Calu3 (cell line): ENCODE measurements around the gene SLC25A34. TPM values are rescaled to one million over a fixed set of nuclear protein-coding genes. Genes with fewer than 3 reads are reported as not detected.

Experiments used
- Bru-seq: library from RNA; stranded (reverse); fragments of 400-500 nt; gene quantifications from one replicate; lab custom pipeline; 2021; lab: Mats Ljungman, UMichigan
- BruChase-seq, 2 experiments: library from RNA; stranded (reverse); fragments of 400-500 nt; gene quantifications; one replicate each; lab custom pipeline; 2021; lab: Mats Ljungman, UMichigan
- BruUV-seq: library from RNA; stranded (reverse); fragments of 400-500 nt; replicated peaks from 2 replicates; lab custom pipeline; 2021; lab: Mats Ljungman, UMichigan
- CTCF ChIA-PET: fragments of 300-600 bp; sonication (Branson Sonifier 250); formaldehyde crosslinking; loops from one replicate; lab custom pipeline; 2022; ENCODE audit warnings: antibody characterized with exemption; lab: Charles Lee
- DNase-seq: peaks from one replicate; pipeline ENCODE4 v3.0.0; 2022
- H3K27ac Mint-ChIP-seq: one replicate; pipeline ENCODE4 v1.8.0; 2022; ENCODE audit warnings: mixed read lengths; ENCODE audit not compliant: unreplicated experiment
- H3K27me3 Mint-ChIP-seq: one replicate; pipeline ENCODE4 v1.8.0; 2022; ENCODE audit warnings: mixed read lengths; ENCODE audit not compliant: unreplicated experiment
- H3K36me3 Mint-ChIP-seq: one replicate; pipeline ENCODE4 v1.8.0; 2022; ENCODE audit warnings: mild to moderate bottlenecking, moderate library complexity, mixed read lengths; ENCODE audit not compliant: insufficient read depth, unreplicated experiment
- H3K4me1 Mint-ChIP-seq: one replicate; pipeline ENCODE4 v1.8.0; 2022; ENCODE audit warnings: mild to moderate bottlenecking, low read depth, mixed read lengths; ENCODE audit not compliant: unreplicated experiment
- H3K4me3 Mint-ChIP-seq: one replicate; pipeline ENCODE4 v1.8.0; 2022; ENCODE audit warnings: mild to moderate bottlenecking, low read depth, moderate library complexity, mixed read lengths; ENCODE audit not compliant: unreplicated experiment
- H3K9me3 Mint-ChIP-seq: one replicate; pipeline ENCODE4 v1.8.0; 2022; ENCODE audit warnings: low read depth, mixed read lengths; ENCODE audit not compliant: unreplicated experiment
- intact Hi-C: fragments of 100-400 bp; cut with micrococcal nuclease; formaldehyde crosslinking; loops from one replicate; pipeline ENCODE4 v1.10.0; 2022; ENCODE audit not compliant: unreplicated experiment
- long read RNA-seq: library from polyadenylated mRNA; stranded (forward); transcript quantifications from one replicate; pipeline ENCODE4 v2.0.0, GENCODE V29; 2022
- total RNA-seq: library from RNA; stranded (reverse); gene quantifications from 2 replicates; pipeline ENCODE4 v1.2.3, GENCODE V29; 2022
- TF ChIP-seq, protein P1 (sequence below): fragments of 200-600 bp; IDR thresholded peaks from one replicate; pipeline ENCODE4 v1.8.0; 2022; ENCODE audit warnings: antibody characterized with exemption; ENCODE audit not compliant: unreplicated experiment

SLC25A34 gene
- total RNA-seq (0.68 and 1.2 TPM in 2 replicates), Bru-seq, nascent RNA (percentile 27 among the genes with signal in this experiment), BruChase-seq, experiment 1, labeled RNA remaining after a 6-hour chase (percentile 37 among the genes with signal in this experiment), BruChase-seq, experiment 2, labeled RNA remaining after a 2-hour chase (percentile 31 among the genes with signal in this experiment)
- long read RNA-seq = 0 reads

DNA sequence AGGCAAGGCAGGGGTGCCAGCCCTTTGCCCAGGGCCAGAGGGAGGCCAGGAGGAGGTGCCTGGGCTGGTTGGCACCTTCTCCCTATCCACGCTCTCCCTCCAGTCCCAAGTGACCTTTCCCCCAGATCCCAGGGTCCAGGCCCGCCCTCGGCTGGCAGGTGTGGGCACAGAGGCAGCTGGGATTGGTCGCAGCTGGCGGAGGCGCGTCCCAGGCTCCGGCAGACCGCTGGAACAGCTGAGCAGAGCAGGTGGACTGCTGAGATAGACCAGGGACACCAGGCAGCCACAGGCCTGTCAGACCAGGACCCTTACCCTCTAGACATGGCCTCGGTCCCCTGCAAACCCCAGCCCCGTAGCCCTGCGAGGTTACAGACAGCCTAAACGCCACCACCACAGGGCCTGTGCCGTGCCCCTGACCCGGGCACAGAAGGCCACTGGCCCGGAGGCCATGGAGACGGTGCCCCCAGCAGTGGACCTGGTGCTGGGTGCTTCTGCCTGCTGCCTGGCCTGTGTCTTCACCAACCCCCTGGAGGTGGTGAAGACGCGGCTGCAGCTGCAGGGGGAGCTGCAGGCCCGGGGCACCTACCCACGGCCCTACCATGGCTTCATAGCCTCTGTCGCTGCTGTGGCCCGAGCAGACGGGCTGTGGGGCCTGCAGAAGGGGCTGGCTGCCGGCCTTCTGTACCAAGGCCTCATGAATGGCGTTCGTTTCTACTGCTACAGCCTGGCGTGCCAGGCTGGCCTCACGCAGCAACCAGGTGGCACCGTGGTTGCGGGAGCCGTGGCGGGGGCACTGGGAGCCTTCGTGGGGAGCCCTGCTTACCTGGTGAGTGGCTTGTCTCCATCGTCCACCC, at the start of gene SLC25A34:
Gene SLC25A34 (plus strand): TSS at position 221 of the 854 bp plus-strand sequence. CDS start 228 bp downstream, at position 449.
- intact Hi-C loops = no loop called here
- no peaks in the 10 kb centered on the region for H3K27me3 Mint-ChIP-seq
- BruUV-seq = no TSS peak
- H3K36me3 Mint-ChIP-seq = peaks cover 9% of the 10 kb centered on the region
- no peak within 1 kb of the TSS for H3K4me3 Mint-ChIP-seq
- H3K4me1 Mint-ChIP-seq = peaks cover 4% of the 10 kb centered on the region
- no peak within 1 kb of the TSS for H3K27ac Mint-ChIP-seq
- no peak for DNase-seq
- TF ChIP-seq, protein P1, sequence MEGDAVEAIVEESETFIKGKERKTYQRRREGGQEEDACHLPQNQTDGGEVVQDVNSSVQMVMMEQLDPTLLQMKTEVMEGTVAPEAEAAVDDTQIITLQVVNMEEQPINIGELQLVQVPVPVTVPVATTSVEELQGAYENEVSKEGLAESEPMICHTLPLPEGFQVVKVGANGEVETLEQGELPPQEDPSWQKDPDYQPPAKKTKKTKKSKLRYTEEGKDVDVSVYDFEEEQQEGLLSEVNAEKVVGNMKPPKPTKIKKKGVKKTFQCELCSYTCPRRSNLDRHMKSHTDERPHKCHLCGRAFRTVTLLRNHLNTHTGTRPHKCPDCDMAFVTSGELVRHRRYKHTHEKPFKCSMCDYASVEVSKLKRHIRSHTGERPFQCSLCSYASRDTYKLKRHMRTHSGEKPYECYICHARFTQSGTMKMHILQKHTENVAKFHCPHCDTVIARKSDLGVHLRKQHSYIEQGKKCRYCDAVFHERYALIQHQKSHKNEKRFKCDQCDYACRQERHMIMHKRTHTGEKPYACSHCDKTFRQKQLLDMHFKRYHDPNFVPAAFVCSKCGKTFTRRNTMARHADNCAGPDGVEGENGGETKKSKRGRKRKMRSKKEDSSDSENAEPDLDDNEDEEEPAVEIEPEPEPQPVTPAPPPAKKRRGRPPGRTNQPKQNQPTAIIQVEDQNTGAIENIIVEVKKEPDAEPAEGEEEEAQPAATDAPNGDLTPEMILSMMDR = no peak
- CTCF ChIA-PET = no interaction called here
- H3K9me3 Mint-ChIP-seq = no peaks in the 10 kb centered on the region

DNA sequence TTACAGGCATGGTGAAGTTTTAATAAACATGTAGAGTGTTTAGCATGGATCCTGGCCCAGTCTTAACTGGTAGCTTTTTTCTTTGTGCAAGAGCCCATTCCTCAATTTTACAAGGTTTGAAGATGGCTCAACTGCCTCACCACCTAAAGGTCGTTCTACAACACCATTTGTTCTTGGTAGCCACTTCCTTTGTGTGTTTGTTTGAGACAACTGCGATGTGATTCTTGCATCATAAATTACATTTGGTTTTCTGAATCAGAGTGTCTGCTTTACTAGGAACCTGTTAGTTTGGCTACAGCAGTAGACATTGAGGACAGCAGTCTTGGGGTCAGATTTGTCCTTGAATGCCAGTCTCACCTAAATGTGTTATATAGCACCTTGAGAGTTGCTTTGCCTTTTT, 48.6 kb upstream of the SLC25A34 start:
- CTCF ChIA-PET = no interaction called here

DNA sequence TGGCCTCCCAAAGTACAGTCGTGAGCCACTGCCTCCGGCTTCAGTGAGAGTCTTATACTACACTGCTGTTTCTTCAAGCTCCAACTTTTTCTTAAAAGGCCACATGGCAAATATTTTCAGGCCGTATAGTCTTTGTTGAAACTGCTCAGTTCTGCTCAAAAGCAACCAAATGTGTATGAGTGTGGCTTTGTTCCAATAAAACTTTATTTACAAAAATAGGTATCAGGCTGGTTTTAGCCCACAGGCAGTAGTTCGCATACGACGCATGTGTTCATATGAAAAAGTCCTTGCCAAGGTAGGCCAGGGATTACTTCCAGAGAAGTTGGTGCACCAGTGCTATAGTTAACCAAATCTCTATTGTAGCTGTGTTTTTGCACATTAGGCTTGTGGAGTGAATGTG, 45.7 kb upstream of the SLC25A34 start:
- Mint-ChIP-seq H3K36me3 (peaks cover 2% of the 10 kb centered on the region), H3K27me3 (no peaks in the 10 kb centered on the region), H3K9me3 (no peaks in the 10 kb centered on the region), H3K4me3 (no peak overlapping the region), H3K27ac (no peak overlapping the region), H3K4me1 (no peaks in the 10 kb centered on the region)
- CTCF ChIA-PET = no interaction called here
- TF ChIP-seq, protein P1 = no peak
- no TSS peak for BruUV-seq
- no peak for DNase-seq
- intact Hi-C loops = no loop called here

More for the DNA sequence above, 48.6 kb upstream of the SLC25A34 start:
- TF ChIP-seq, protein P1 = no peak
- no TSS peak for BruUV-seq
- intact Hi-C loops = no loop called here
- Mint-ChIP-seq H3K27me3 (no peaks in the 10 kb centered on the region), H3K36me3 (peaks cover 27% of the 10 kb centered on the region), H3K27ac (no peak overlapping the region), H3K4me3 (no peak overlapping the region), H3K9me3 (no peaks in the 10 kb centered on the region), H3K4me1 (no peaks in the 10 kb centered on the region)
- no peak for DNase-seq

DNA sequence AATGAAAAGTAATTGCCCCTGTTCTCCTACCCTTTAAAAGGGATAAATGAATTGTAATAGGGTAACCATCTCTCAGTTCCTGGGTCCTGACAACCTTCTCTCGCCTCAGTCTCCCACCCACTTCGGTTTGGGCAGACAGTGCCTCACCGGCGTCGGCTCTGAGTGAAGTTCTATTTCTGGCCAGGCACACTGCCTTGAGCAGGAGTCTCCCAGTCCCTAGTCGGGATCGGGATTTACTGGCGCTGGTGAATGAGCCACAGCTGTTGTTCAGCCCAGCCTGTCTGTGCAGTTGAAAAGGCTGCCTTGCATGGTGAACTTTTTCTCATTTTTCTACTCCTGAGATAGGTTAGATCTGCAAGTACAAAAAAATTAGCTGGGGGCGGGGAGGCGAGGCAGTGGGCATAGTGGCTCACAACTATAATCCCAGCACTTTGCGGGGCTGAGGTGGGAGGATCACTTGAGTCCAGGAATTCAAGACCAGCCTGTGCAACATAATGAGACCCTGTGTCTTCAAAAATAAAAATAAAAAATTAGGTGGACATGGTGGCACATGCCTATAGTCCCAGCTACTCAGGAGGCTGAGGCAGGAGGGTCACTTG, 44.5 kb upstream of the SLC25A34 start:
- no TSS peak for BruUV-seq
- DNase-seq = no peak
- Mint-ChIP-seq H3K27me3 (no peaks in the 10 kb centered on the region), H3K4me1 (no peaks in the 10 kb centered on the region), H3K4me3 (no peak overlapping the region), H3K27ac (no peak overlapping the region), H3K9me3 (no peaks in the 10 kb centered on the region), H3K36me3 (no peaks in the 10 kb centered on the region)
- CTCF ChIA-PET = no interaction called here
- intact Hi-C loops = no loop called here
- TF ChIP-seq, protein P1 = no peak
